Tibial artery (tissue), 4 donors: ENCODE data around the gene CCDC175.

Source experiments
- DNase-seq, 2 donors: peaks; one replicate each; pipeline ENCODE4 v3.0.0-alpha.2; 2019
- H3K27ac ChIP-seq, 2 donors: fragments of 200-600 bp; sonication (generic) in 1 of 2; 1 replicate in 1 of 2; 2 replicates in 1 of 2; pipeline ENCODE4 v1.5.1; 2018 to 2019; ENCODE audit warnings: mild to moderate bottlenecking in 1 of 2
- H3K27me3 ChIP-seq, 2 donors: fragments of 200-600 bp; sonication (generic) in 1 of 2; one replicate each; pipeline versions ENCODE4 v1.5.1 to v1.6.0; 2016 to 2019
- H3K36me3 ChIP-seq, 3 donors: fragments of 200-600 bp; sonication (generic) in 2 of 3; one replicate each; pipeline ENCODE4 v1.5.1; 2016 to 2019; ENCODE audit warnings: mild to moderate bottlenecking in 2 of 3
- H3K4me1 ChIP-seq, 4 donors: fragments of 200-600 bp; sonication (generic) in 2 of 4; 1 replicate in 3 of 4; 2 replicates in 1 of 4; pipeline ENCODE4 v1.5.1; 2016 to 2019
- H3K4me3 ChIP-seq, 2 donors: fragments of 200-600 bp; sonication (generic) in 1 of 2; 1 replicate in 1 of 2; 2 replicates in 1 of 2; pipeline ENCODE4 v1.5.1; 2018 to 2019; ENCODE audit warnings: mild to moderate bottlenecking in 2 of 2
- H3K9me3 ChIP-seq, 3 donors: fragments of 200-600 bp; sonication (generic) in 1 of 3; one replicate each; pipeline ENCODE4 v1.5.1; 2016 to 2019
- CTCF ChIP-seq, 2 experiments: fragments of 200-600 bp in 1 of 2; fragments of 450-650 bp in 1 of 2; IDR thresholded peaks; one replicate each; pipeline ENCODE4 v1.5.1; 2017 to 2019; ENCODE audit warnings: antibody characterized with exemption in 2 of 2, mild to moderate bottlenecking in 1 of 2, moderate library complexity in 1 of 2
- intact Hi-C: fragments of 100-400 bp; cut with DNase I; formaldehyde crosslinking; loops from one replicate; pipeline ENCODE4 v1.15.0; 2023; ENCODE audit warnings: low total_unique reads

CCDC175 gene

DNA sequence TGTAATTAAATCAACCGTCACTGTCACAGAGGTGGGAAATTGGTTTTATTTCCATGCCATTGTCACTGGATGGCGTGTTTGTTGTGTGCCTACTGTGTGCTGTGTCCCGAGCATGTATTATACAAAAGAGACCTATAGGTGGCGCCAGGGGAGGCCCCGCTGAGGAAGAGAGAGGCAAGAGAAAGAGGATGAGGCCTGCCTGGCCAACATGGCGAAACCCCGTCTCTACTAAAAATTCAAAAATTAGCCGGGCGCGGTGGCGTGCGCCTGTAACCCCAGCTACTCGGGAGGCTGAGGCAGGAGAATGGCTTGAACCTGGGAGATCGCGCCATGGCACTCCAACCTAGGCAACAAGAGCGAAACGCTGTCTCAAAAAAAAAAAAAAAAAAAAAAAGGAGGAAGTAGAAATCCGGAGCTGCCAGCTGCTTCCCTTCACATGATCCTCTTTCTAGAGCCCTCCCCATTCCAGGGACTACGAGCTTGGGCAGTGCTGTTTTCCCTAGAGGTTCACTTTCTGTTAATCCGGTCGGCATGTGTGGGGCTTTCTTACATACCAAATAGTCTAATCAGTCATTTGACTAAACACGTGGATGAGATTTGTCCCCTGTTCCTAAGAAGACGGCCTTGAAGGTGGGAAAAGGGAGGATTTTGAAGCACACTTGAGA, 6.4 kb upstream of the CCDC175 start:
- Histone ChIP-seq H3K36me3 (no peaks in the 10 kb centered on the region), H3K9me3 (no peaks in the 10 kb centered on the region), H3K27me3 (no peaks in the 10 kb centered on the region), H3K4me1 (peaks cover 0 to 6% (median 0%) of the 10 kb centered on the region in 4 donors), H3K27ac (no peak overlapping the region), H3K4me3 (no peak overlapping the region)
- intact Hi-C loops = no loop called here
- TF ChIP-seq CTCF (IDR thresholded peaks at IDR 0.05) = no peak
- DNase-seq = no peak

DNA sequence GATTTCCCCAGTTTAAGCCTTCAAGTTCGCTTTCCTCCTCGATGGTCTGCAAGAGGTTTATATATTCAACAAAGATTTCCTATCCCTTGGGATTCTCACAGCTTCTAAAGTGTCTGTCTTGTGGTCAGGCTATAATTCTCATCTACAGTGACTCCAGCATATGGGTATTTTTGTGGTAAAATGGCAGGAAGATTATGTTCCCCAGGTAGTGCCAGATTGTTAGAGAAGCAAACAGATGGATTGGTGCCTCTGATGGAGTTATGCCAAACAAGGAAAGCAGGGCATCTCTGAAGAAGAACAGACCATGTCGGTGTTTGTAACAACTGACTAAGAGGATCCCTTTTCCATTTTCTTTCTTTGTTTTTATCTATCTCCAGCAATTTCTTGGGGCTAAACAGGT, 5.5 kb upstream of the CCDC175 start:
- Histone ChIP-seq H3K4me3 (no peak overlapping the region), H3K4me1 (peaks cover 0 to 6% (median 0%) of the 10 kb centered on the region in 4 donors), H3K27ac (no peak overlapping the region), H3K9me3 (no peaks in the 10 kb centered on the region), H3K36me3 (no peaks in the 10 kb centered on the region), H3K27me3 (no peaks in the 10 kb centered on the region)
- no peak for TF ChIP-seq CTCF (IDR thresholded peaks at IDR 0.05)
- intact Hi-C loops = no loop called here
- no peak for DNase-seq

- DNase-seq = no peak
- no peak for TF ChIP-seq CTCF (IDR thresholded peaks at IDR 0.05)
- no peaks in the 10 kb centered on the region for H3K36me3 ChIP-seq
- peaks cover 0 to 10% (median 7%) of the 10 kb centered on the region in 4 donors for H3K4me1 ChIP-seq
- intact Hi-C loops = no loop called here
- H3K27me3 ChIP-seq = no peaks in the 10 kb centered on the region
- no peaks in the 10 kb centered on the region for H3K9me3 ChIP-seq
- H3K4me3 ChIP-seq = no peak overlapping the region
- H3K27ac ChIP-seq = no peak overlapping the region
Observed at GRCh38 chr14:59580911-59581310, 4.3 kb upstream of the CCDC175 start.

GRCh38 chr14:59570122-59570521, 6.5 kb downstream of the CCDC175 start:
- Histone ChIP-seq H3K9me3 (no peaks in the 10 kb centered on the region), H3K4me1 (no peaks in the 10 kb centered on the region), H3K27ac (no peak overlapping the region), H3K4me3 (no peak overlapping the region), H3K27me3 (no peaks in the 10 kb centered on the region), H3K36me3 (no peaks in the 10 kb centered on the region)
- no peak for DNase-seq
- intact Hi-C loops = no loop called here
- no peak for TF ChIP-seq CTCF (IDR thresholded peaks at IDR 0.05)

- no peaks in the 10 kb centered on the region for H3K9me3 ChIP-seq
- TF ChIP-seq CTCF (IDR thresholded peaks at IDR 0.05) = no peak
- no peaks in the 10 kb centered on the region for H3K27me3 ChIP-seq
- H3K4me1 ChIP-seq = no peaks in the 10 kb centered on the region
- intact Hi-C loops = no loop called here
- H3K4me3 ChIP-seq = no peak overlapping the region
- no peak overlapping the region for H3K27ac ChIP-seq
- no peaks in the 10 kb centered on the region for H3K36me3 ChIP-seq
- DNase-seq = no peak
Observed at GRCh38 chr14:59566725-59567124, 9.9 kb downstream of the CCDC175 start.

DNA sequence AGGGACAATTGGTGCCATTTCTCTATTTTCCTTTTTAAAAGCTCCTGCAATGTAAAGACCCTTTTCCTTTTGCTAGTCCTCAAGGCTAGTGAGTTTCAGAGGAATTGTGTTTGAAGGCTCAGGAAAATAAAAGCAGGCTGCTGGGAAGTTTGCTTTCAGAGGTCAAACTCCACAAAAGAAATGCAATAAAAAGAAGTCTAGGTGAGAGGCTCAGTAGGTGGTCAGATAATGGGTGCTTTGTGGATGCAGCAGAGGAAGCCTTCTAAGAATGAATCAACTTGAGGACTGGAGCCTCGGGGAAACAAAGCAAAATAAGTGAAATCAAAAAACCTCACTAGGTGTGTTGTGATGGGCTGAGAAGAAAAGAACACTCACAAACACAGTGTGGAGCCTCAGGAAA, 10.3 kb downstream of the CCDC175 start:
- H3K27ac ChIP-seq = no peak overlapping the region
- DNase-seq = no peak
- TF ChIP-seq CTCF (IDR thresholded peaks at IDR 0.05) = no peak
- H3K9me3 ChIP-seq = no peaks in the 10 kb centered on the region
- H3K4me1 ChIP-seq = no peaks in the 10 kb centered on the region
- intact Hi-C loops = no loop called here
- H3K36me3 ChIP-seq = no peaks in the 10 kb centered on the region
- H3K27me3 ChIP-seq = no peaks in the 10 kb centered on the region
- no peak overlapping the region for H3K4me3 ChIP-seq
